SKM-1 (cell line): ENCODE data around the gene FBXO33.
"Not testable (repeated sequence)": the region's sequence is repeated elsewhere in the genome, so short reads cannot be mapped to it uniquely, and the experiment has no call there.

Experiments used
- DNase-seq: peaks from one replicate; lab custom pipeline; 2025; ENCODE audit not compliant: unreplicated experiment; lab: John Stamatoyannopoulos, UW

Gene FBXO33

GRCh38 chr14:39374851-39375250, 57.4 kb downstream of the FBXO33 start:
- DNase-seq = no peak

DNA sequence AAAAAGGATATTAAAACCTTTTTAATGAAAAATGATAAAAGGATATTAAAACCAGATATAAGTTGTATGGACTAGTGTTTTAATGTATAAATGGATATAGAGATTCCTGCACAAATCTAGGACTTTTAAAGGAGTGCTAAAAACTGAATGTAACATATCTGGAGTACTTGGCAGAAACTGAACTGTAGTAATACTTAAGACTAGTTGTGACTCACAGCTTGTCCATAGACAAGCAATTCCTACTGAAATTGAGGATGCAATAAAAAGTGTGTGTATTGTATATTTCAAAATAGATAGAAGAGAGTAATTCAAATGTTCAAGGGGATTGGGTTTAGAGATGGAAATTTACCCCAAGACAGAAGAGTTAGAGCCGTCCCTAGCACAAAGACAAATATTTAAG, 59.6 kb downstream of the FBXO33 start:
- no peak for DNase-seq

GRCh38 chr14:39370415-39370814, 61.8 kb downstream of the FBXO33 start:
- DNase-seq = no peak

GRCh38 chr14:39369029-39369428, 63.2 kb downstream of the FBXO33 start:
- no peak for DNase-seq

DNA sequence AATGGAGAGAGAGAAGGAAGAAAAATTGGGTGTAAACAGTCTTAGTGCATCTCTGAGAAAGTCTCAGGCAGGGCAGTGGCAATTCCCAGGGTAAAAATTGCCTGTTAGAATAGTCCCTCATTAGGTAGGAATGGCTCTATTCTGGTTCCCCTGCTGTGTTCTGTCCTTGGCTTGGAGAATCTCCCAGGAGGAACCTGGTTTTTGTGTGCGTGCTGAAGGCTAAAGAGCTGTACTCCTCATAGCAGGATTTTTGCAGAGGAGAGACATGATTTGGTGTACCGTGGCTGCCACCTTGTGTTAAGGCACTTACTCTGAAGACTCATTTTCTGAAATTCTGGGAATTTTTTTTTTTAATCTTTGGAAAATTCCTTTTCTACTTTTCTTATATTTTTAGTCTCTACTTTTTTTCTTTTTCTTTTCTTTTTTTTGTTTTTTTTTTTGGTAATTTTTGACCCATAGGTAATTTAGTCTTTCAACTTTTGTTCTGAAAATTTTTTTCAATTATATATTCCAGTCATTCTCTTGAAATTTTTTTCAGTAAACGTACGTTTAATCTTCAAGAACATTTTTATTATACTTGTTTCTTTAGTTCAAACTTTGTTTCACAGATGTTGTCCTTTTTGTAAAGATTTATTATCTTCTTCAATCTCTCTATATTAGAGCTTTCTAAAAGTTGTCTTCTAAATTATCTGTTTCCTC, 63.8 kb downstream of the FBXO33 start:
- DNase-seq = no peak

- DNase-seq = no peak
Observed at GRCh38 chr14:39367387-39367751, 64.9 kb downstream of the FBXO33 start.

- DNase-seq = no peak
Observed at GRCh38 chr14:39366460-39367386, 65.5 kb downstream of the FBXO33 start.

DNA sequence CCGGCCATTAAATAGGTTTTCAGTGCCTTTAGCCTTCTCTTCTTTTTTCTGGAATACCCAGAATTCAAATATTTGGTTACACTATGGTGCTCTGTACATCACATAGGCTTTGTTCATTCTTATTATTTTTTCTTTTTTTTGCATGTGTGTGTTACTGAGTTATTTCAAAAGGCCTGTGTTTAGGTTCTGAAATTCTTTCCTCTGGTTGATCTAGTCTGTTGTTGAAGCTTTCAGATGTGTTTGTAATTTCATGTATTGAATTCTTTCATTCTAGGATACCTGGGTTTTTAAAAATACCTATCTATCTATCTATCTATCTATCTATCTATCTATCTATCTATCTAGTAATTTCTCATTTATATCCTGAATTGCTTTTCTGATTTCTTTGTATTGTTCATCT, 66.9 kb downstream of the FBXO33 start:
- no peak for DNase-seq

GRCh38 chr14:39364509-39364908, 67.7 kb downstream of the FBXO33 start:
- DNase-seq = no peak

DNA sequence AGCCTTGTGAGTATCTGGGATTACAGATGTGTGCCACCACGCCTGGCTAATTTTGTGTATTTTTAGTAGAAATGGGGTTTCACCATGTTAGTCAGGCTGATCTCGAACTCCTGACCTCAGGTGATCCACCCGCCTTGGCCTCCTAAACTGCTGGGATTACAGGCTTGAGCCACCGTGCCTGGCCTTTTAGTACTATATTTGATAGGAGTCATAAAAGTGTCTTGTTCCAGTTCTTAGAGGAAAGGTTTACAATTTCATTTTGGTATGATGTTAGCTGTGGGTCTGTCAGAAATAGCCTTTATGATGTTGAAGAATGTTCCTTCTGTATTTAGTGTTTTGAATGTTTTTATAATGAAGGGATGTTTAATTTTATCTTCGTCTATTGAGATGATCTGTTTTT, 70.7 kb downstream of the FBXO33 start:
- DNase-seq = not testable (repeated sequence)

DNA sequence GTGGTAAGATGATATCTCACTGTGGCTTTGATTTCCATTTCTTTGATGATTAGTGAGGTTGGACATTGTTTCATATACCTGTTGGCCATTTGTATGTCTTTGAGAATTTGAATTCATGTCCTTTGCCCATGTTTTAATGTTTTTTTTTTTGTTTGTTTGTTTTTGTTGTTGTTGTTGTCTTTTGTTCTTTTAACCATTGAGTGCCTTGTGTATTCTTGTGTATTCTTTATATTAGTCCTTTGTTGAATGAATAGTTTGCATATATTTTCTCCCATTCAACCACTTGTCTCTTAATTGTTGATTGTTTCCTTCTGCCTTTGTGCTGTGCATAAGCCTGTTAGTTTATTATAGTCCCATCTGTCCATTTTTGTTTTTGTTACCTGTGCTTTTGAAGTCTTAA, 71.9 kb downstream of the FBXO33 start:
- DNase-seq = no peak

GRCh38 chr14:39359069-39359468, 73.2 kb downstream of the FBXO33 start:
- DNase-seq = not testable (repeated sequence)

DNA sequence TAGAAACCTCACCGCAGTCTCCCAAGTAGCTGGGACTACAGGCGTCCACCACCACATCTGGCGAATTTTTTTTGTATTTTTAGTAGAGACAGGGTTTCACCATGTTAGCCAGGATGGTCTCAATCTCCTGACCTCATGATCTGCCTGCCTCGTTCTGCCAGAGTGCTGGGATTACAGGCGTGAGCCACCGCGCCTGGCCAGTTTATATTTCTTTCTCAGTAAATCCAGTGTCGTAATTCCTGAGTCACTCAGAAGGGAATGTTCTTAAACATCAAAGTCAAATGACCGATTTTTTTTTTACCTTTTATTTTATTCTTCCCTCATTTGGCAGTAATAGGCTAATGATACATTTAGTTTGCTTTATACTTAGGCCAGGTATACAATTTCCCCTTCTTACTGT, 80.5 kb downstream of the FBXO33 start:
- DNase-seq = no peak

GRCh38 chr14:39350866-39351265, 81.4 kb downstream of the FBXO33 start:
- no peak for DNase-seq
